GM10248 (cell line): ENCODE data around the gene SYT17.

Experiments used
- CTCF ChIA-PET: fragments of 300-600 bp; sonication (Branson Sonifier 250); formaldehyde crosslinking; extraction: SDS; loops from one replicate; lab custom pipeline; 2021; ENCODE audit warnings: antibody characterized with exemption; lab: Yijun Ruan, JAX
- POLR2A ChIA-PET: fragments of 350-650 bp; sonication (Branson Sonifier 250); formaldehyde crosslinking; extraction: SDS; loops from one replicate; lab custom pipeline; 2020; ENCODE audit warnings: antibody characterized with exemption; lab: Yijun Ruan, JAX
- DNase-seq: peaks from one replicate; pipeline ENCODE4 v3.0.0; 2012; ENCODE audit errors: extremely low spot score
- TF ChIP-seq, protein P1 (sequence below): IDR thresholded peaks from 2 replicates; pipeline ENCODE4 v1.5.1; 2012; ENCODE audit warnings: mild to moderate bottlenecking, low read depth; ENCODE audit errors: extremely low read depth, missing control alignments, control extremely low read depth

Gene SYT17

DNA sequence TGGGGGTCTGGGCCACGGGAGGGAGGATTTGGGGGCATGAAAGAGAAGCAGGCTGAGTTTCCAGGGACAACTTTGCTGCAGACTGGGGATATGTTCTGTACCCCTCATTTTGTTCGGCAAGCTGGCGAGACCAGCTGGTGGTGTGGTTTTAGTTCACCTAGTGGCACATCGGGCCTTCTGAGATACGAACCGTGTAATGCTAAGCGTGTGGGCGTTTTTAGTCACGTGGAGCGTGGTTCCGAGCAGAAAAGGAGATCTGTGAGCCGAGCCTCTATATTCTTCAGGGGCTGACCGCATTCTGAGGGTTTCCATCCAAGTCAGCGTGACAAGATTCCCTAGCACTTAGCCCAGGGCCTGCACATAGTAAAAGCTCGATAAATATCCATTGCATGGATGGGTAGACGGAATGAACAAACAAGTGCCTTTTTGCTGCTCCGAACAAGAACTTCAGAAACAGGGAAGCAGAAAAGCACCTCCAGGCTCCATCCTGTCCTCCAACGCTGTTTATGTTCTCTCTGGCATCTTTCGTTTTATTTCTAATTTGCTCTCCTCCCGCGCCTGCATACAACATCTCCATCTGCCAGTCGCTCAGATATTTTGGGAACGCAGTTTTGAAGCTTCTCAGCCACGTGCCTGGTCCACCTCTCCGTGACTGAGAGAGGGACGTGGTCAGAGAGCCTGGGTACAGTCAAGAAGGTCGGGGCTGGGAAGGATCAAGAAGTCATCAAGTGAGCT, 5.8 kb downstream of the SYT17 start:
- DNase-seq = no peak
- TF ChIP-seq, protein P1, sequence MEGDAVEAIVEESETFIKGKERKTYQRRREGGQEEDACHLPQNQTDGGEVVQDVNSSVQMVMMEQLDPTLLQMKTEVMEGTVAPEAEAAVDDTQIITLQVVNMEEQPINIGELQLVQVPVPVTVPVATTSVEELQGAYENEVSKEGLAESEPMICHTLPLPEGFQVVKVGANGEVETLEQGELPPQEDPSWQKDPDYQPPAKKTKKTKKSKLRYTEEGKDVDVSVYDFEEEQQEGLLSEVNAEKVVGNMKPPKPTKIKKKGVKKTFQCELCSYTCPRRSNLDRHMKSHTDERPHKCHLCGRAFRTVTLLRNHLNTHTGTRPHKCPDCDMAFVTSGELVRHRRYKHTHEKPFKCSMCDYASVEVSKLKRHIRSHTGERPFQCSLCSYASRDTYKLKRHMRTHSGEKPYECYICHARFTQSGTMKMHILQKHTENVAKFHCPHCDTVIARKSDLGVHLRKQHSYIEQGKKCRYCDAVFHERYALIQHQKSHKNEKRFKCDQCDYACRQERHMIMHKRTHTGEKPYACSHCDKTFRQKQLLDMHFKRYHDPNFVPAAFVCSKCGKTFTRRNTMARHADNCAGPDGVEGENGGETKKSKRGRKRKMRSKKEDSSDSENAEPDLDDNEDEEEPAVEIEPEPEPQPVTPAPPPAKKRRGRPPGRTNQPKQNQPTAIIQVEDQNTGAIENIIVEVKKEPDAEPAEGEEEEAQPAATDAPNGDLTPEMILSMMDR = no peak
- CTCF ChIA-PET = interaction anchor here (1.1 to 1.6 kb wide), 4 partner anchors 18 to 329 kb away, joined by 3 to 5 read pairs (median 4); no protein-coding TSS in a partner anchor
- POLR2A ChIA-PET = no interaction called here

DNA sequence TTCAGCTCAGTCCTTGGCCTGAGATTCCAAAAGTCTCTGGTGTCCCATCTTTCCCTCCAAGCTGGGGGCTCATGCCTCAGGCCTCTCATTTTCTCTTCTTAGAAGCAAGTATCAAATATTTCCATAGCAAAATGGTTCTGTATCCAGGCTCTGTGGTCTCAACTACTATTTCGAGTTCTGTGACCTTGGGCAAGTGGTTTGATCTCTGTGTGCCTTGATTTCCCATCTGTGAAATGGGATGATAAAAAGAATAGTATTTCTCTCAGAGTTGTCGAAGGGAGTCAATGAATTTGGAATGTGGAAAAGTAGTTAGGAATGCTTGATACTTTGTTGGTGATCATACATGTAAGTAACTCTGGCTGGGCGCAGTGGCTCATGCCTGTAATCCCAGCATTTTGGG, 6.4 kb downstream of the SYT17 start:
- no peak for DNase-seq
- CTCF ChIA-PET = interaction anchor here (0.9 to 1.6 kb wide), 4 partner anchors 13 to 328 kb away, joined by 3 to 5 read pairs (median 4); no protein-coding TSS in a partner anchor
- POLR2A ChIA-PET = no interaction called here
- TF ChIP-seq, protein P1 = no peak

DNA sequence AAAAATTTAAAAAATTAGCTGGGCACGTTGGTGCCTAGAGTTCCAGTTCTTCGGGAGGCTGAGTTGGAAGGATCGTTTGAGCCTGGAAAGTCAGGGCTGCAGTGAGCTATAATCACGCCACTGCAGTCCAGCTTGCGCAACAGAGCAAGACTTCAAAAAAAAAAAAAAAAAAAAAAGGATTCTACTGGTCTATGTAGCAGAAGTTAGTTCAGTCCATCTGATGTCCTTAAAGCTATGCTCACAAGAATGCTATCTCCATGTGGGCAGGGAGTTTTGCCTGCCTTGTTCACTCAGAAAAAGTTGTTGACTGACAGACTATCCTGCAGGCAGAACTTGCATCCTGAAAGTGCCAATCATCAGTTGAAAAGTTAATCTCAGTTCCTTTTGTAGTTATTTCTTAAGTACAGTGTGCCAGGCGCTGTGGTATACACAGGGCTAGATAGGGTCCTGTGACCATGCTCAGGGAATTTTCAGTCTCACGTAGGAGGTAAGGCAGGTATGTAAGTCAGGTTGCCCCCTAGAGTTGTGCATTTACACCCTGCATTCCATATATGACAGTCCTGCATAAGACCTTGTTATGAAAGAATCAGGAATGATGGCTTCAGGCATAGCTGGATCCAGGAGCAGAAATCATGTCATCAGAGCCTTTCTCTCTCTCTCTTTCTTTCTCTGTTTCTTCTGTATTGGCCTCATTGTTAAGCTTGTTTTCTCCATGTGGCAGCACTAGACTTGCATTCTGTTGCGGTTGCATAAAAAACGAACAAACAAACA, 7.6 kb downstream of the SYT17 start:
- ChIA-PET CTCF (interaction anchor here (0.6 to 2.8 kb wide), 3 partner anchors 82 to 200 kb away, joined by 3 to 18 read pairs (median 3); no protein-coding TSS in a partner anchor), POLR2A (no interaction called here)
- TF ChIP-seq, protein P1 = no peak
- no peak for DNase-seq

DNA sequence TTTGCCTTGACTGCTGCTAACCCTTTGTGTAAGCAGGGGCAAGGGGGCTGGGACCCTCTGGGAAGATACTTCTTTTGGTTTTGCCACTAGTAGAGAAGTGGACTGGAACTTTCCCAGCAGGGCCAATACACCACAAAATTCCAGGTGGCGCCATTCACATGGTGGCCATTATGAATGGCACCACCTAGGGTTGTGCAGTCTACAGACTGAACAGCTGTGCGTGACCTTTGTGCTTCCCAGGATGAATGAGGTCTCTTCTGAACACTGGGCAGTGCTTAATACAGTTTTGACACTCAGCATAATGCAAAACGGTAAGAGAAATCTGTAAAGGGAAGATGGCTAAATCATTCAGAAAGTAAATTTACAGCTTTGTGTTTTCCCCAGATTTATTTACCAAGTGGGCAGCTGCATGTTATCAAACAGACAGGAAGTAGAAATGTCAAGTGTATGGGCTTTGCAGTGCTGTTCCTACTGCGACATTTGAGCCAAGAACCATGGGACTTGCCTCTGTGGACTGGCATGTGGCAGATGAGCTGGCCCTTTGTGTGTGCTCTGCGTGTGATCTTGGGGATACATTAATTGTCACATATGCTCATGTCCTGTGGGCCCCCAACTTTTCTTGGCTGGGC, 9.2 kb downstream of the SYT17 start:
- DNase-seq = no peak
- ChIA-PET CTCF (interaction anchor here (1.1 to 2.9 kb wide), 7 partner anchors 10 to 198 kb away, joined by 3 to 27 read pairs (median 3); no protein-coding TSS in a partner anchor), POLR2A (no interaction called here)
- TF ChIP-seq, protein P1 = no peak

DNA sequence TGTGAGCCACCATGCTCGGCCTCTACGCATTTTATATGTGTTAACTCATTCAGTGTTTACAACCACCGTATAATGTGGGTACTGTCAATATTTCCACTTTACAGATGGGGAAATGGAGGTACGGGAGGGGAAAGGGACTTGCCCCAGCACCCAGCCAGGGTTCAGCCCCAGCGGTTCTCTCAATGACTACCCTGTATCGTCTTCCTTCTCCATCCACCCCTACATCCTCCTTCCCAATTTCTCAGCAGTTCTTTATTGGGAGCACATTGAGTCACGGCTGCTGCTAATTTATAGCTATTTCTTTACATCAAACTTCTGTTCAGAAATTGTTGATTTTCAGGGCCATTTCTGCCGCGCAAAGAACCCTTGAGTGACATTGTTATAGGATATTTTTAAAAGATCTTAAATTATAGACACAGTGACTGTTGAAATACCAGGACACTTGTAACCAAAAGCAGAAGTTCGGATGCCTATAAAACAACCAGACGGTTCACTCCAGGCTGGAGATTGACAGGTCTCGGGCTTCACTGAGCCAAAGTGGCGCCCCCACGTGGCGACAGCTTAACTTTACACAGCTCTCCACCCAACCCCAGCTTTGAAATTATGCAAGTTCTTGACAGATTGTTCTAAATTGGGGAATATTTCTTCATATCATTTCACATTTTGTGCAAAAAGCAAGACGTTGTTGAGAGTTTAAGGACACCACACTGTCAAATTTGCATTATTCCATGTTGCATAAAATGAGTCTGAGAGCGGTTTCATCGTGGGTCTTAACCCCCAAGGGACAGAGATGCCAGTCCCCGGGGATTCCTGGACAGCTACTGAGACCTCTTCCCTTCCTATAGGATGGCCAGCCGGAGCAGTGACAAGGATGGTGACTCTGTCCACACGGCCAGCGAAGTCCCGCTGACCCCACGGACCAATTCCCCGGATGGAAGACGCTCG, 11.8 kb downstream of the SYT17 start:
- ChIA-PET POLR2A (no interaction called here), CTCF (interaction anchor here (0.7 to 4.0 kb wide), 43 partner anchors 9 to 323 kb away, joined by 3 to 53 read pairs (median 4); partner anchors contain the start of genes COQ7 and ITPRIPL2)
- peak; percentile 81 for DNase-seq
- TF ChIP-seq, protein P1 = peak; percentile 45
